ENCODE data around the gene KLK4.

Gene KLK4

DNA sequence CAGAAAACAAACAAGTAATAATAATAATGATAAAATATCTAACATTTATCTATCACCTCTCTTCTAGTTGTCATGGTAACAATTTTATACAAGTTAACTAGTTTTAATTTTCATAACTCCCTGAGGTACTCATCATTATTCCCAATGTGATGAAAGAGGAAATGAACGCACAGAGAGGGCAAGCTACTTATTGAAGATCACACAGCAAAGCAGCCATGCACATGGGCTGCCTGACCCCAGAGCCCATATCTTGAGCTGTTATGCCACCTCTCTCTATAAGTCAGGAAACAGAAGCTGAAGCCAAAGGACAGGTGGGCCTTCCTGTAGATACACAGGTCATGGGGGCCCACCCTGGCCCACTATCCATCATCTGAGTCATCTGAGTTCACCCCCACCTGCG, 4.9 kb upstream of the KLK4 start:
- Histone ChIP-seq H3K36me3 (no peaks in the 10 kb centered on the region), H3K27me3 (peaks cover 39% of the 10 kb centered on the region), H3K4me3 (no peak overlapping the region), H3K9me3 (no peaks in the 10 kb centered on the region), H3K4me1 (peaks cover under 1% of the 10 kb centered on the region), H4K20me1 (no peaks in the 10 kb centered on the region; the same call in 1 of the 2 replicates), H3K27ac (no peak overlapping the region), H3K4me2 (no peak overlapping the region), H3K9ac (no peak overlapping the region)
- TF ChIP-seq Cebpa-rat (IDR thresholded peaks at IDR 0.05), result no peak

GRCh38 chr19:50912727-50913716, 1.8 kb upstream of the KLK4 start:
- Histone ChIP-seq H3K4me1 (0 out of 2 replicates have a peak, but pooled peaks cover 7% of the 10 kb centered on the region), H3K36me3 (no peaks in the 10 kb centered on the region), H3K4me2 (no peak overlapping the region), H3K9me3 (no peaks in the 10 kb centered on the region), H3K27me3 (peaks cover 54% of the 10 kb centered on the region), H3K9ac (no peak overlapping the region), H3K4me3 (no peak overlapping the region), H3K27ac (no peak overlapping the region), H4K20me1 (no peaks in the 10 kb centered on the region; the same call in 1 of the 2 replicates)
- TF ChIP-seq Cebpa-rat (IDR thresholded peaks at IDR 0.05), result no peak

DNA sequence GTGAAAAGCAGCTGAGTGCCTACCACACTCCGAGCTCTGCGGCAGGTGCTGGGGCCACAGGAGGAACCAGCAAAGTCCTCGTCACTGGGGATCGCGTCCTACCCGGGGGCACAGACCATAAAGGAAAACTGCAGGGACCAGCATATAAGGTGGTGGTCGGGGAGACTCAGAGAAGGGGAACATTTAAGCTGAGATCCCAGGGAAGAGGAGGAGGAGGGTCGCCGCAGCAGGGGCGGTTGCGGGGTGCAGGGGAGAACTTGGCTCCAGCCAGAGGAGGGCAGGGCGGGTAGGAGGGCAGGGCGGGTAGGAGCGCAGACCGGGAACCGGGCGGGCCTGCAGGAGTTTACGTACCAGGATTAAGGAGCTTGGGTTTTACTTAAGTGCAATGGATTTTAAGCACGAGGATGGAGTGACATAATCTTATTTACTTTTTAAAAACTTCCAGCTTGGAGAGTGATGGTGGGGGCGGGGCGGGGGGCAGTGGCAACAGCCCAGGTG, 956 bp upstream of the KLK4 start:
- H4K20me1 ChIP-seq, result no peaks in the 10 kb centered on the region; the same call in 1 of the 2 replicates
- peaks cover 54% of the 10 kb centered on the region for H3K27me3 ChIP-seq

GRCh38 chr19:50910722-50911121, 473 bp downstream of the KLK4 start:
- H3K27me3 ChIP-seq, result peaks cover 54% of the 10 kb centered on the region
- H3K4me1 ChIP-seq, result 0 out of 2 replicates have a peak, but pooled peaks cover 7% of the 10 kb centered on the region

More for the DNA sequence above, 956 bp upstream of the KLK4 start:
- H3K27ac ChIP-seq, result no peak overlapping the region
- no peak for TF ChIP-seq Cebpa-rat (IDR thresholded peaks at IDR 0.05)
- H3K4me1 ChIP-seq, result 0 out of 2 replicates have a peak, but pooled peaks cover 7% of the 10 kb centered on the region
- no peaks in the 10 kb centered on the region for H3K36me3 ChIP-seq
- H3K4me2 ChIP-seq, result no peak overlapping the region
- H3K4me3 ChIP-seq, result no peak overlapping the region
- H3K9ac ChIP-seq, result no peak overlapping the region
- H3K9me3 ChIP-seq, result no peaks in the 10 kb centered on the region

GRCh38 chr19:50909240-50910070, 1.7 kb downstream of the KLK4 start:
- peaks cover 47% of the 10 kb centered on the region for H3K27me3 ChIP-seq
- no peaks in the 10 kb centered on the region; the same call in 1 of the 2 replicates for H4K20me1 ChIP-seq
- TF ChIP-seq Cebpa-rat (IDR thresholded peaks at IDR 0.05), result no peak
- no peaks in the 10 kb centered on the region for H3K9me3 ChIP-seq
- H3K36me3 ChIP-seq, result no peaks in the 10 kb centered on the region
- 0 out of 2 replicates have a peak, but pooled peaks cover 7% of the 10 kb centered on the region for H3K4me1 ChIP-seq
- H3K4me2 ChIP-seq, result peak overlapping the region; percentile 39
- no peak overlapping the region for H3K9ac ChIP-seq
- H3K4me3 ChIP-seq, result peak overlapping the region; percentile 40; the same call in 1 of the 2 replicates
- H3K27ac ChIP-seq, result no peak overlapping the region

More at GRCh38 chr19:50910722-50911121, 473 bp downstream of the KLK4 start:
- Histone ChIP-seq H3K36me3 (no peaks in the 10 kb centered on the region), H3K9me3 (no peaks in the 10 kb centered on the region), H3K9ac (no peak overlapping the region), H4K20me1 (no peaks in the 10 kb centered on the region; the same call in 1 of the 2 replicates), H3K4me2 (no peak overlapping the region), H3K4me3 (no peak overlapping the region), H3K27ac (no peak overlapping the region)
- no peak for TF ChIP-seq Cebpa-rat (IDR thresholded peaks at IDR 0.05)

DNA sequence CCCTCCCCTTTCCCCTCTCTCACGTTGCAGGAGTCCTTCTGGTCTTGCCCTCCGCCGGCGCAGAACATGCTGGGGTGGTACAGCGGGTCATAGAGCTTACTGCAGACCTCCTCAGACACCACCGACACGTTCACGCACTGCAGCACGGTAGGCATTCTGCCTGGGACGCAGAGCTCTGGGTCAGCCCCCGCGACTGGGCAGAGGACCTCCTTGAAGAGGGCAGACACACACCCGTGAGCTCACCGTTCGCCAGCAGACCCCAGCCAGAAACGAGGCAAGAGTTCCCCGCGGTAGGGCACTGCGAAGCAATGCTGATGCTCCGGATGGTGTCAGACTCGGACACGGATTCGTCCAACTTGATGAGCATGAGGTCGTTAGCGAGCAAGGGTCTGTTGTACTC, 2.9 kb downstream of the KLK4 start:
- no peak for TF ChIP-seq Cebpa-rat (IDR thresholded peaks at IDR 0.05)
- H3K9me3 ChIP-seq, result no peaks in the 10 kb centered on the region
- no peaks in the 10 kb centered on the region for H3K36me3 ChIP-seq
- no peak overlapping the region for H3K27ac ChIP-seq
- no peak overlapping the region for H3K4me2 ChIP-seq
- no peak overlapping the region for H3K9ac ChIP-seq
- 0 out of 2 replicates have a peak, but pooled peaks cover 7% of the 10 kb centered on the region for H3K4me1 ChIP-seq
- H4K20me1 ChIP-seq, result no peaks in the 10 kb centered on the region; the same call in 1 of the 2 replicates
- no peak overlapping the region for H3K4me3 ChIP-seq
- H3K27me3 ChIP-seq, result peaks cover 38% of the 10 kb centered on the region

DNA sequence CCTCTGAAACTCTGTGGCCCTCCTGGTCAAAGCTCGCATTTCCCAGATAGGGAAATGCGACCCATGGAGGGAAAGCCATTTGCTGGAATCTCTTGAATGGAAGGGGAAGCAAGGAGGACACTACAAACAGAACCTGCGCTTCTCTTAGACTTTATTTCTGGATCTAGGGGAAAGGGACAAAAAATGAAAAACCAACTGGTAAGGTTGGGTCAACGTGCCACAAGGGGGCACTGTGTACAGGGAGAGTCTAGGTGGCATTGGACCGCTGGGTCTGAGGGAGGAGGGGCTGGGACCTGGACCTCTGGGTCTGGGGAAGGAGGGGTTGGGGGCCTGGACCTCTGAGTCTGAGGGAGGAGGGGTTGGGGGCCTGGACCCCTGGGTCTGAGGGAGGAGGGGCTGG, 5.0 kb downstream of the KLK4 start:
- Histone ChIP-seq H3K9me3 (no peaks in the 10 kb centered on the region), H4K20me1 (no peaks in the 10 kb centered on the region; the same call in 1 of the 2 replicates), H3K9ac (no peak overlapping the region), H3K36me3 (no peaks in the 10 kb centered on the region), H3K4me1 (0 out of 2 replicates have a peak, but pooled peaks cover 7% of the 10 kb centered on the region), H3K4me3 (no peak overlapping the region), H3K27ac (no peak overlapping the region), H3K4me2 (no peak overlapping the region), H3K27me3 (peaks cover 17% of the 10 kb centered on the region)
- no peak for TF ChIP-seq Cebpa-rat (IDR thresholded peaks at IDR 0.05)

DNA sequence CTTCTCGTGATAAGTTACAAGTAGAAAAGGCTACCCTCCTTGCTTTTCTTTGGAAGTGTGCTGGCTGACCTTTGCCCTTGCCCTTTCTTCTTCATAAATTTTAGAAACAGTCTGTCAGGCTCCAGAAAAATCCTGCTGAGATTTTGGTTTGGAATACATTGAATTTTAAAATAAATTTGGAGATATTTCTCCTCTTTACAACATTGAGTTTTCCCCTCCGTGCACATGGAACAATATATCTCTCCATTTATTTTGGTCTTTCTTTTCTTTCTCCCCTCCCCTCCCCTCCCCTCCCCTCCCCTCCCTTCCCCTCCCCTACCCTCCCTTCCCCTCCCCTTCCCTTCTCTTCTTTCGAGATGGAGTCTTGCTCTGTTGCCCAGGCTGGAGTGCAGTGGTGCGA, 8.6 kb downstream of the KLK4 start:
- H3K36me3 ChIP-seq, result no peaks in the 10 kb centered on the region
- no peak overlapping the region for H3K9ac ChIP-seq
- peaks cover 8% of the 10 kb centered on the region for H3K4me1 ChIP-seq
- H3K4me2 ChIP-seq, result no peak overlapping the region
- TF ChIP-seq Cebpa-rat (IDR thresholded peaks at IDR 0.05), result no peak
- H3K27me3 ChIP-seq, result no peaks in the 10 kb centered on the region
- no peaks in the 10 kb centered on the region for H3K9me3 ChIP-seq
- H3K4me3 ChIP-seq, result no peak overlapping the region
- no peaks in the 10 kb centered on the region for H4K20me1 ChIP-seq
- no peak overlapping the region for H3K27ac ChIP-seq

GRCh38 chr19:50899569-50899968, 11.6 kb downstream of the KLK4 start:
- Histone ChIP-seq H3K4me1 (peaks cover 37% of the 10 kb centered on the region), H3K9me3 (no peaks in the 10 kb centered on the region), H3K27ac (no peak overlapping the region), H3K36me3 (no peaks in the 10 kb centered on the region), H4K20me1 (no peaks in the 10 kb centered on the region), H3K27me3 (no peaks in the 10 kb centered on the region), H3K4me3 (no peak overlapping the region), H3K4me2 (no peak overlapping the region), H3K9ac (no peak overlapping the region)
- no peak for TF ChIP-seq Cebpa-rat (IDR thresholded peaks at IDR 0.05)
